K562 (cell line): ENCODE measurements around the gene MAGIX. TPM values are rescaled to one million over a fixed set of nuclear protein-coding genes. Genes with fewer than 3 reads are reported as not detected.

Source experiments
- CBFA2T2 ChIP-seq: fragments of 450-650 bp; conservative IDR thresholded peaks from 2 replicates; pipeline ENCODE4 v1.6.1; 2017; ENCODE audit warnings: mild to moderate bottlenecking
- CBX3 ChIP-seq, 2 experiments: IDR thresholded peaks; 1 replicate in 1 of 2; 2 replicates in 1 of 2; pipeline ENCODE4 v1.6.1; 2012; ENCODE audit warnings: inconsistent platforms in 2 of 2, low read length in 2 of 2, borderline replicate concordance in 1 of 2, control low read depth in 1 of 2
- CSDE1 ChIP-seq, 2 experiments: fragments of 450-650 bp; IDR thresholded peaks; 2 replicates each; pipeline ENCODE4 v1.6.1; 2016; ENCODE audit warnings: mild to moderate bottlenecking in 1 of 2
- CXXC5 ChIP-seq: fragments of 250-450 bp; sonication (Bioruptor Pico); IDR thresholded peaks from 2 replicates; pipeline ENCODE4 v1.8.0; 2022; ENCODE audit warnings: inconsistent platforms, mild to moderate bottlenecking, moderate library complexity
- FOXK2 ChIP-seq, 2 experiments: fragments of 450-650 bp; IDR thresholded peaks in 1 of 2; conservative IDR thresholded peaks in 1 of 2; 2 replicates each; pipeline ENCODE4 v1.6.1; 2016; ENCODE audit warnings: low read depth in 2 of 2, mild to moderate bottlenecking in 1 of 2
- HMG20A ChIP-seq: fragments of 450-650 bp; formaldehyde crosslinking; conservative IDR thresholded peaks from 2 replicates; pipeline ENCODE4 v1.4.0; 2020; ENCODE audit warnings: mild to moderate bottlenecking, mixed read lengths
- JUND ChIP-seq, 2 experiments: IDR thresholded peaks; 2 replicates in 1 of 2; 3 replicates in 1 of 2; pipeline ENCODE4 v1.6.1; 2011; ENCODE audit warnings: borderline replicate concordance in 2 of 2, low read depth in 2 of 2, low read length in 2 of 2, improper control_type of control experiment in 1 of 2, missing biosample characterization in 1 of 2, missing genetic modification characterization in 1 of 2, missing genetic modification reagents in 1 of 2
- RBM15 ChIP-seq: fragments of 200-400 bp; formaldehyde crosslinking; IDR thresholded peaks from 2 replicates; pipeline ENCODE4 v1.6.1; 2018; ENCODE audit warnings: mild to moderate bottlenecking, low read length, moderate library complexity; ENCODE audit not compliant: insufficient read depth
- RCOR1 ChIP-seq, 2 experiments: IDR thresholded peaks; 2 replicates each; pipeline ENCODE4 v1.6.1; 2012; ENCODE audit warnings: low read depth in 2 of 2, low read length in 2 of 2, borderline replicate concordance in 1 of 2, improper control_type of control experiment in 1 of 2
- SLC30A9 ChIP-seq: fragments of 250-450 bp; sonication (Bioruptor Pico); IDR thresholded peaks from 2 replicates; pipeline ENCODE4 v1.8.0; 2022; ENCODE audit warnings: mild to moderate bottlenecking, moderate library complexity
- SPI1 ChIP-seq: IDR thresholded peaks from 2 replicates; pipeline ENCODE4 v1.6.1; 2011; ENCODE audit warnings: low read depth, low read length, control low read depth, borderline replicate concordance
- TBL1XR1 ChIP-seq, 2 experiments: IDR thresholded peaks; 2 replicates each; pipeline ENCODE4 v1.6.1; 2012; ENCODE audit warnings: improper control_type of control experiment in 2 of 2, low read length in 2 of 2, mild to moderate bottlenecking in 1 of 2
- XRCC4 ChIP-seq: IDR thresholded peaks from one replicate; pipeline ENCODE4 v1.6.1; 2011; ENCODE audit not compliant: insufficient read depth, insufficient read length; ENCODE audit errors: extremely low read depth
- ZNF184 ChIP-seq: sonication (generic); formaldehyde crosslinking; IDR thresholded peaks from 2 replicates; pipeline ENCODE4 v1.5.0; 2020; ENCODE audit warnings: missing genetic modification reagents
- ZNF23 ChIP-seq: fragments of 250-450 bp; sonication (Bioruptor Pico); IDR thresholded peaks from 2 replicates; pipeline ENCODE4 v1.4.0; 2020; ENCODE audit warnings: mild to moderate bottlenecking
- polyA plus RNA-seq, 8 experiments: library from polyadenylated mRNA; depleted of rRNA in 4 of 8; stranded (reverse) in 5 of 8; unstranded in 3 of 8; fragments of >200 nt; fragmentation: Nextera tagmentation in 2 of 8; fragmentation: Illumina TruSeq in 1 of 8; extraction: Ambion mirVana in 2 of 8; extraction: Trizol in 1 of 8; gene quantifications; 2 replicates each; pipeline versions ENCODE4 v1.2.1 to v1.2.3, GENCODE V29; 2011 to 2014; ENCODE audit warnings: inconsistent platforms in 1 of 8, missing spikeins in 1 of 8
- total RNA-seq, 7 experiments: library from RNA; depleted of rRNA in 6 of 7; stranded (reverse); fragments of >200 nt in 6 of 7; fragmentation: Illumina TruSeq in 2 of 7; extraction: Trizol in 2 of 7; gene quantifications; 2 replicates each; pipeline versions ENCODE4 v1.2.1 to v1.2.3, GENCODE V29; 2011 to 2021; ENCODE audit warnings: low replicate concordance in 1 of 7
- TF ChIP-seq, protein P1 (sequence below), 2 experiments: fragments of 450-650 bp in 1 of 2; sonication (generic) in 1 of 2; formaldehyde crosslinking in 1 of 2; IDR thresholded peaks in 1 of 2; conservative IDR thresholded peaks in 1 of 2; 2 replicates each; pipeline versions ENCODE4 v1.6.1 to v1.8.1; 2016 to 2023; ENCODE audit warnings: mild to moderate bottlenecking in 2 of 2, moderate library complexity in 2 of 2, inconsistent platforms in 1 of 2, missing genetic modification reagents in 1 of 2
- TF ChIP-seq, protein P2 (sequence below): fragments of 450-650 bp; IDR thresholded peaks from 2 replicates; pipeline ENCODE4 v1.6.1; 2018; ENCODE audit warnings: mild to moderate bottlenecking, low read depth; ENCODE audit not compliant: partially characterized antibody
- TF ChIP-seq, protein P3 (sequence below): IDR thresholded peaks from 2 replicates; pipeline ENCODE4 v1.6.1; 2014; ENCODE audit warnings: antibody characterized with exemption
- TF ChIP-seq, protein P4 (sequence below): fragments of 250-450 bp; sonication (Bioruptor Pico); IDR thresholded peaks from 2 replicates; pipeline ENCODE4 v1.4.0; 2020; ENCODE audit warnings: mild to moderate bottlenecking

Gene MAGIX
- total and polyA plus RNA-seq, 9 of the 15 experiments (the other 6 are each of a cell fraction or from before 2014, with no cell fraction given) = 0.08 to 3.5 (median 0.47) TPM

DNA sequence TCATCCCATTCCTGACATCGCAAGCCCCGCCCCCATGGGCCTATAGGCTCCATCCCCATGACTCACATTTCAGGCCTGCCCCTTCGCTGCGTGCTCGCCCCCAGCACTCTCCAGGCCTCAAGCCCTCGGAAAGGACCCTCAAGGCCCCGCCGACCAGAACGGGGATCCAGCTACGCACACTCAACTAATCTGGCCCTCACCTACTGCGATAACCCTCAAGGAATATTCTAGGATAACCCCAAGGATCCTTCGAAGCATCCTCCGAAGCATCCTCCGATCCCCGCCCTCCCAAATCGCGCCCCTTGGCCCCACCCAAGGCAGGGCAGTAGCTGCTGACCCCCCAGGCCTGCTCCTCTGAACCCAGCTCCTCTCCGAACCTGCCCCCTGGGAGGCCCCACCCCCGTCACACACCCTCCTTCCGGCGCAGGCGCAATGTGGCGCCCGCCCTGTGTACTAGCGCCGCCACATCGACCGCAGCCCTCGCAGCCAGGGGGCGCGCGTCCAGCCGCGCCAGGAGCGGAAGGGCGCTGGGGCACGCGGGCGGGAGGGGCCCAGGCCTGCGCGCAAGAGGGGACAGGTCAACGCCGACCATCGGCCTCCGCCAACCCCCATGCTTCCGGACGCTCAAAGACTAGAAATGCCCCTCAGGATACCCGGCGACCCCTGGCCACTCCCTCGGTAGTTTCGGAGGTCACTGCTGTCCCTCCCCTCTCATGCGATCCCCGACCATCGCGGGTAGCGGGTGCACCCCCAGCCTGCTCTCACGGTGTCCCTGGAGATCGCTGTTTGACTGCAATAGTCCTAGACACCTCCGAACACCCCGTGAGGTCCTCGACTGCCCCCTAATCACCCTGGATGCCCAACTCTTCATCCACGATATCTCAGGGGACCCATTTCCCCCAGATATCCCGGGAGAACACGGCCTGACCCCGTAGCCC lies 6.4 kb upstream of the MAGIX start (continued):
- TF ChIP-seq, protein P1, sequence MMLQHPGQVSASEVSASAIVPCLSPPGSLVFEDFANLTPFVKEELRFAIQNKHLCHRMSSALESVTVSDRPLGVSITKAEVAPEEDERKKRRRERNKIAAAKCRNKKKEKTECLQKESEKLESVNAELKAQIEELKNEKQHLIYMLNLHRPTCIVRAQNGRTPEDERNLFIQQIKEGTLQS (IDR thresholded peaks at IDR 0.05) = peak; percentile 72
- TF ChIP-seq, protein P1 (CRISPR knock-in tag; conservative IDR thresholded peaks at IDR 0.05) = peak; percentile 70; the same call in 1 of the 2 replicates
- TF ChIP-seq CSDE1 (IDR thresholded peaks at IDR 0.05) (no peak), XRCC4 (no peak), CBFA2T2 (no peak), FOXK2 (conservative IDR thresholded peaks at IDR 0.05 in 1 of 2, IDR thresholded peaks at IDR 0.05 in 1 of 2; ENCODE audit: low read depth in 2 of 2) (peak; percentile 52 to 63; a peak in 2 of 4 replicates), ZNF23 (CRISPR knock-in tag) (no peak), HMG20A (CRISPR knock-in tag) (no peak), CXXC5 (peak; percentile 89), TBL1XR1 (IDR thresholded peaks at IDR 0.05; ENCODE audit: low read length in 2 of 2) (no peak), RBM15 (no peak), JUND (IDR thresholded peaks at IDR 0.05; ENCODE audit: borderline replicate concordance, low read depth, low read length) (peak; percentile 78), JUND (tag; IDR thresholded peaks at IDR 0.05; ENCODE audit: borderline replicate concordance, low read depth, low read length) (peak; percentile 52; the same call in 2 of the 3 replicates), SLC30A9 (CRISPR knock-in tag) (no peak), CBX3 (IDR thresholded peaks at IDR 0.05; ENCODE audit: borderline replicate concordance in 1 of 2, low read length in 2 of 2) (no peak; a peak in 1 of 3 replicates), SPI1 (0 out of 2 replicates have a peak, but pooled peaks have one; percentile 11), RCOR1 (IDR thresholded peaks at IDR 0.05; ENCODE audit: borderline replicate concordance in 1 of 2, low read depth in 2 of 2, low read length in 2 of 2) (no peak), ZNF184 (no peak)
- TF ChIP-seq, protein P2, sequence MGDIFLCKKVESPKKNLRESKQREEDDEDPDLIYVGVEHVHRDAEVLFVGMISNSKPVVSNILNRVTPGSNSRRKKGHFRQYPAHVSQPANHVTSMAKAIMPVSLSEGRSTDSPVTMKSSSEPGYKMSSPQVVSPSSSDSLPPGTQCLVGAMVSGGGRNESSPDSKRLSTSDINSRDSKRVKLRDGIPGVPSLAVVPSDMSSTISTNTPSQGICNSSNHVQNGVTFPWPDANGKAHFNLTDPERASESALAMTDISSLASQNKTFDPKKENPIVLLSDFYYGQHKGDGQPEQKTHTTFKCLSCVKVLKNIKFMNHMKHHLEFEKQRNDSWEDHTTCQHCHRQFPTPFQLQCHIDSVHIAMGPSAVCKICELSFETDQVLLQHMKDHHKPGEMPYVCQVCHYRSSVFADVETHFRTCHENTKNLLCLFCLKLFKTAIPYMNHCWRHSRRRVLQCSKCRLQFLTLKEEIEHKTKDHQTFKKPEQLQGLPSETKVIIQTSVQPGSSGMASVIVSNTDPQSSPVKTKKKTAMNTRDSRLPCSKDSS = no peak
- TF ChIP-seq, protein P3, sequence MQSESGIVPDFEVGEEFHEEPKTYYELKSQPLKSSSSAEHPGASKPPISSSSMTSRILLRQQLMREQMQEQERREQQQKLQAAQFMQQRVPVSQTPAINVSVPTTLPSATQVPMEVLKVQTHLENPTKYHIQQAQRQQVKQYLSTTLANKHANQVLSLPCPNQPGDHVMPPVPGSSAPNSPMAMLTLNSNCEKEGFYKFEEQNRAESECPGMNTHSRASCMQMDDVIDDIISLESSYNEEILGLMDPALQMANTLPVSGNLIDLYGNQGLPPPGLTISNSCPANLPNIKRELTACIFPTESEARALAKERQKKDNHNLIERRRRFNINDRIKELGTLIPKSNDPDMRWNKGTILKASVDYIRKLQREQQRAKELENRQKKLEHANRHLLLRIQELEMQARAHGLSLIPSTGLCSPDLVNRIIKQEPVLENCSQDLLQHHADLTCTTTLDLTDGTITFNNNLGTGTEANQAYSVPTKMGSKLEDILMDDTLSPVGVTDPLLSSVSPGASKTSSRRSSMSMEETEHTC = no peak
- TF ChIP-seq, protein P4, sequence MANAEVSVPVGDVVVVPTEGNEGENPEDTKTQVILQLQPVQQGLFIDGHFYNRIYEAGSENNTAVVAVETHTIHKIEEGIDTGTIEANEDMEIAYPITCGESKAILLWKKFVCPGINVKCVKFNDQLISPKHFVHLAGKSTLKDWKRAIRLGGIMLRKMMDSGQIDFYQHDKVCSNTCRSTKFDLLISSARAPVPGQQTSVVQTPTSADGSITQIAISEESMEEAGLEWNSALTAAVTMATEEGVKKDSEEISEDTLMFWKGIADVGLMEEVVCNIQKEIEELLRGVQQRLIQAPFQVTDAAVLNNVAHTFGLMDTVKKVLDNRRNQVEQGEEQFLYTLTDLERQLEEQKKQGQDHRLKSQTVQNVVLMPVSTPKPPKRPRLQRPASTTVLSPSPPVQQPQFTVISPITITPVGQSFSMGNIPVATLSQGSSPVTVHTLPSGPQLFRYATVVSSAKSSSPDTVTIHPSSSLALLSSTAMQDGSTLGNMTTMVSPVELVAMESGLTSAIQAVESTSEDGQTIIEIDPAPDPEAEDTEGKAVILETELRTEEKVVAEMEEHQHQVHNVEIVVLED (CRISPR knock-in tag) = peak; percentile 64
